CD4-positive, alpha-beta T cell (primary cell): ENCODE measurements around the gene TBC1D17. TPM values are rescaled to one million over a fixed set of nuclear protein-coding genes. Genes with fewer than 3 reads are reported as not detected.

Experiments used
- ATAC-seq: fragments of 200-7000 bp; cut with Tn5 transposase; one replicate; pipeline ENCODE4 v1.10.0; 2022; ENCODE audit warnings: mild to moderate bottlenecking; ENCODE audit not compliant: poor library complexity
- CTCF ChIA-PET: fragments of 350-600 bp; sonication (Branson Sonifier 250); formaldehyde crosslinking; loops from one replicate; lab custom pipeline; 2021; ENCODE audit warnings: antibody characterized with exemption, inconsistent platforms; lab: Charles Lee
- POLR2A ChIA-PET: fragments of 350-600 bp; sonication (Branson Sonifier 250); formaldehyde crosslinking; loops from one replicate; lab custom pipeline; 2021; ENCODE audit warnings: antibody characterized with exemption, inconsistent platforms; lab: Charles Lee
- DNase-seq, 14 experiments: peaks; one replicate each; pipeline ENCODE4 v3.0.0-alpha.2; 2013 to 2020; ENCODE audit warnings: mixed read lengths in 2 of 14
- H3K27ac ChIP-seq, 2 donors: one replicate each; pipeline versions ENCODE4 v1.5.1 to v1.7.0; 2013; ENCODE audit warnings: low read length in 2 of 2, low read depth in 1 of 2, mild to moderate bottlenecking in 1 of 2
- H3K27me3 ChIP-seq, 2 experiments: 1 replicate in 1 of 2; 2 replicates in 1 of 2; pipeline versions ENCODE4 v1.6.1 to v1.7.0; 2013; ENCODE audit warnings: low read length in 2 of 2, control low read depth in 1 of 2, mild to moderate bottlenecking in 1 of 2, moderate library complexity in 1 of 2; ENCODE audit not compliant: insufficient read depth in 2 of 2, control insufficient read depth in 1 of 2
- H3K36me3 ChIP-seq: one replicate; pipeline ENCODE4 v1.6.1; 2013; ENCODE audit warnings: low read length, control low read depth; ENCODE audit not compliant: insufficient read depth
- H3K4me1 ChIP-seq: one replicate; pipeline ENCODE4 v1.6.1; 2013; ENCODE audit warnings: low read length, control low read depth; ENCODE audit not compliant: insufficient read depth
- H3K4me3 ChIP-seq: one replicate; pipeline ENCODE4 v1.5.1; 2013; ENCODE audit warnings: mild to moderate bottlenecking, low read length, moderate library complexity
- H3K9me3 ChIP-seq, 2 experiments: 1 replicate in 1 of 2; 2 replicates in 1 of 2; pipeline versions ENCODE4 v1.6.1 to v1.7.0; 2013; ENCODE audit warnings: low read length in 2 of 2, mild to moderate bottlenecking in 2 of 2, control low read depth in 1 of 2, moderate library complexity in 1 of 2; ENCODE audit not compliant: control insufficient read depth in 1 of 2, insufficient read depth in 1 of 2
- H3K27ac Mint-ChIP-seq: one replicate; pipeline ENCODE4 v1.8.0; 2020; ENCODE audit warnings: mixed read lengths
- H3K27me3 Mint-ChIP-seq: one replicate; pipeline ENCODE4 v1.8.0; 2021; ENCODE audit warnings: mixed read lengths
- H3K36me3 Mint-ChIP-seq: one replicate; pipeline ENCODE4 v1.8.0; 2021; ENCODE audit warnings: low read depth, mixed read lengths
- H3K4me1 Mint-ChIP-seq: one replicate; pipeline ENCODE4 v1.8.0; 2021; ENCODE audit warnings: low read depth, mixed read lengths
- H3K4me3 Mint-ChIP-seq: one replicate; pipeline ENCODE4 v1.8.0; 2020; ENCODE audit warnings: mild to moderate bottlenecking, mixed read lengths
- H3K9me3 Mint-ChIP-seq: one replicate; pipeline ENCODE4 v1.8.0; 2020; ENCODE audit warnings: mixed read lengths
- CTCF ChIP-seq: fragments of 200-600 bp; IDR thresholded peaks from one replicate; pipeline ENCODE4 v1.8.0; 2022; ENCODE audit warnings: antibody characterized with exemption, mild to moderate bottlenecking
- intact Hi-C, 2 experiments: fragments of 100-400 bp; cut with DNase I in 1 of 2; cut with micrococcal nuclease in 1 of 2; formaldehyde crosslinking; loops; one replicate each; pipeline versions ENCODE4 v1.15.1 to v1.9.0; 2023 to 2025; cut with DNase I, micrococcal nuclease
- total RNA-seq, 174 experiments: library from RNA in 2 of 174; stranded (reverse) in 2 of 174; gene quantifications; one replicate each; pipeline ENCODE4 v1.2.3 and lab custom pipeline; 2021 to 2026

Gene TBC1D17
- total RNA-seq, 2 experiments from 2014 or later = 35.5 to 35.8 TPM

GRCh38 chr19:49894011-49894664 lies 16.6 kb downstream of the TBC1D17 start:
- Histone ChIP-seq H3K4me3 (no peak overlapping the region), H3K4me1 (peaks cover 65% of the 10 kb centered on the region), H3K9me3 (no peaks in the 10 kb centered on the region), H3K36me3 (no peaks in the 10 kb centered on the region), H3K27ac (no peak overlapping the region), H3K27me3 (no peaks in the 10 kb centered on the region)
- H3K27ac Mint-ChIP-seq = peak overlapping the region; percentile 36
- intact Hi-C loops = no loop called here
- H3K4me3 Mint-ChIP-seq = no peak overlapping the region
- ChIA-PET CTCF (interaction anchor here (1.1 kb wide), 1 partner anchor 34 kb away, joined by 4 read pairs; no protein-coding TSS in a partner anchor), POLR2A (interaction anchor here (1.1 to 1.5 kb wide), 2 partner anchors 17 to 35 kb away, joined by 4 read pairs; partner anchors contain the start of genes AKT1S1 and NUP62)
- ATAC-seq (no peak), DNase-seq (peak in 1 of 14 experiments; percentile 42)
- no peak for TF ChIP-seq CTCF
- H3K9me3 Mint-ChIP-seq = no peaks in the 10 kb centered on the region
- H3K36me3 Mint-ChIP-seq = no peaks in the 10 kb centered on the region
- H3K4me1 Mint-ChIP-seq = peaks cover 40% of the 10 kb centered on the region
- H3K27me3 Mint-ChIP-seq = no peaks in the 10 kb centered on the region

- no peaks in the 10 kb centered on the region for H3K27me3 ChIP-seq
- peaks cover 40% of the 10 kb centered on the region for H3K4me1 Mint-ChIP-seq
- no peaks in the 10 kb centered on the region for H3K9me3 Mint-ChIP-seq
- no peaks in the 10 kb centered on the region for H3K36me3 ChIP-seq
- H3K27ac ChIP-seq = peak overlapping the region; percentile 34 to 41
- peak overlapping the region; percentile 51 for H3K4me3 Mint-ChIP-seq
- POLR2A ChIA-PET = interaction anchor here (1.1 to 3.0 kb wide), 3 partner anchors 18 to 35 kb away, joined by 4 to 19 read pairs (median 4); partner anchors contain the start of genes AKT1S1, ATF5 and NUP62
- no peaks in the 10 kb centered on the region for H3K9me3 ChIP-seq
- intact Hi-C loops = loop anchor here in 1 of 2 experiments (5.0 kb wide), 1 partner anchor 37 kb away; no protein-coding TSS in a partner anchor
- H3K4me1 ChIP-seq = peaks cover 57% of the 10 kb centered on the region
- no peaks in the 10 kb centered on the region for H3K36me3 Mint-ChIP-seq
- CTCF ChIA-PET = interaction anchor here (1.0 kb wide), 1 partner anchor 214 kb away, joined by 3 read pairs; no protein-coding TSS in a partner anchor
- DNase-seq (peak in 3 of 14 experiments; percentile 32 to 80 (median 68)), ATAC-seq (no peak)
- H3K4me3 ChIP-seq = peak overlapping the region; percentile 48
- H3K27ac Mint-ChIP-seq = peak overlapping the region; percentile 95
- TF ChIP-seq CTCF = no peak
- H3K27me3 Mint-ChIP-seq = no peaks in the 10 kb centered on the region
Observed at GRCh38 chr19:49894879-49895565, 17.5 kb downstream of the TBC1D17 start.

GRCh38 chr19:49895566-49896297 lies 18.2 kb downstream of the TBC1D17 start:
- H3K4me3 Mint-ChIP-seq = peak overlapping the region; percentile 51
- H3K36me3 ChIP-seq = no peaks in the 10 kb centered on the region
- peak overlapping the region; percentile 48 for H3K4me3 ChIP-seq
- H3K27me3 ChIP-seq = no peaks in the 10 kb centered on the region
- ChIA-PET POLR2A (interaction anchor here (1.5 to 3.0 kb wide), 3 partner anchors 19 to 34 kb away, joined by 3 to 19 read pairs (median 4); partner anchors contain the start of genes AKT1S1, ATF5 and NUP62), CTCF (interaction anchor here (1.0 kb wide), 1 partner anchor 215 kb away, joined by 3 read pairs; no protein-coding TSS in a partner anchor)
- H3K27me3 Mint-ChIP-seq = no peaks in the 10 kb centered on the region
- peak overlapping the region; percentile 80 to 99 for H3K27ac ChIP-seq
- H3K9me3 ChIP-seq = no peaks in the 10 kb centered on the region
- peaks cover 51% of the 10 kb centered on the region for H3K4me1 ChIP-seq
- ATAC-seq (no peak), DNase-seq (peak in 1 of 14 experiments; percentile 48)
- intact Hi-C loops = loop anchor here in 1 of 2 experiments (5.0 kb wide), 1 partner anchor 37 kb away; no protein-coding TSS in a partner anchor
- no peaks in the 10 kb centered on the region for H3K9me3 Mint-ChIP-seq
- no peaks in the 10 kb centered on the region for H3K36me3 Mint-ChIP-seq
- H3K4me1 Mint-ChIP-seq = peaks cover 37% of the 10 kb centered on the region
- H3K27ac Mint-ChIP-seq = peak overlapping the region; percentile 95
- no peak for TF ChIP-seq CTCF
